ENCODE data around the gene NF2. TPM values are rescaled to one million over a fixed set of nuclear protein-coding genes. Genes with fewer than 3 reads are reported as not detected.
A peak's percentile ranks its signal among the peaks of the same experiment; 100 is the strongest.

NF2 gene
- total RNA-seq, 2 donors from 2014 or later, result 45.7 to 51.4 TPM

DNA sequence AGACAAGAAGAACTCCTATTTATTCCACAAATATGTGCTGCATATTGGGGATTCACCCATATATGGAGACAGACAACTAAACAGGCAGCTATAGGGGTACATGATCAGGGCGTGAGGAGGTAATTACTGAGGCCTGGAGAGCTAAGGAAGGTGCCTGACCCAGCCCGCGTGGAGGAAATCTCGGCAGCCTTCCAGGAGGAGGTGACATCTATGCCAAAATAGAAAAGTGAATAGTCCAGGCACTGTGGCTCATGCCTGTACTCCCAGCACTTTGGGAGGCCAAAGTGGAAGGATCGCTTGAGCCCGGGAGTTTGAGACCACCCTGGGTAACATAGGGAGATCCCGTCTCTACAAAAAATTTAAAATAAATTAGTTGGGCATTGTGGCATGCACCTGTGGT is 36.1 kb upstream of the NF2 start:
- Histone ChIP-seq H3K27me3 (ENCODE audit: control insufficient read depth, insufficient read depth, low read length, poor library complexity, severe bottlenecking) (no peaks in the 10 kb centered on the region), H3K27ac (ENCODE audit: low read depth, low read length) (no peak overlapping the region), H3K4me1 (ENCODE audit: control insufficient read depth, insufficient read depth, low read length) (no peaks in the 10 kb centered on the region), H3K36me3 (ENCODE audit: control insufficient read depth, insufficient read depth, low read length) (peaks cover 48% of the 10 kb centered on the region), H3K9me3 (ENCODE audit: control insufficient read depth, low read length) (no peaks in the 10 kb centered on the region), H3K4me3 (ENCODE audit: low read length) (no peak overlapping the region), H3K9ac (ENCODE audit: extremely low read depth, low read length, poor library complexity, severe bottlenecking) (no peak overlapping the region)
- no peaks in the 10 kb centered on the region for H3K27me3 Mint-ChIP-seq (ENCODE audit: insufficient read depth)
- WGBS, 2 experiments (ENCODE audit: insufficient coverage in 1 of 2, insufficient read length in 1 of 2), result 89 to 92% methylated on average over 4 to 7 of the region's 7 CpGs
- H3K4me1 Mint-ChIP-seq, result no peaks in the 10 kb centered on the region
- no peak for DNase-seq
- H3K9me3 Mint-ChIP-seq, result no peaks in the 10 kb centered on the region
- H3K27ac Mint-ChIP-seq, result no peak overlapping the region
- TF ChIP-seq, protein P1, sequence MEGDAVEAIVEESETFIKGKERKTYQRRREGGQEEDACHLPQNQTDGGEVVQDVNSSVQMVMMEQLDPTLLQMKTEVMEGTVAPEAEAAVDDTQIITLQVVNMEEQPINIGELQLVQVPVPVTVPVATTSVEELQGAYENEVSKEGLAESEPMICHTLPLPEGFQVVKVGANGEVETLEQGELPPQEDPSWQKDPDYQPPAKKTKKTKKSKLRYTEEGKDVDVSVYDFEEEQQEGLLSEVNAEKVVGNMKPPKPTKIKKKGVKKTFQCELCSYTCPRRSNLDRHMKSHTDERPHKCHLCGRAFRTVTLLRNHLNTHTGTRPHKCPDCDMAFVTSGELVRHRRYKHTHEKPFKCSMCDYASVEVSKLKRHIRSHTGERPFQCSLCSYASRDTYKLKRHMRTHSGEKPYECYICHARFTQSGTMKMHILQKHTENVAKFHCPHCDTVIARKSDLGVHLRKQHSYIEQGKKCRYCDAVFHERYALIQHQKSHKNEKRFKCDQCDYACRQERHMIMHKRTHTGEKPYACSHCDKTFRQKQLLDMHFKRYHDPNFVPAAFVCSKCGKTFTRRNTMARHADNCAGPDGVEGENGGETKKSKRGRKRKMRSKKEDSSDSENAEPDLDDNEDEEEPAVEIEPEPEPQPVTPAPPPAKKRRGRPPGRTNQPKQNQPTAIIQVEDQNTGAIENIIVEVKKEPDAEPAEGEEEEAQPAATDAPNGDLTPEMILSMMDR (conservative IDR thresholded peaks at IDR 0.05), result no peak
- H3K36me3 Mint-ChIP-seq (ENCODE audit: low read depth), result peaks cover 49% of the 10 kb centered on the region
- no peak overlapping the region for H3K4me3 Mint-ChIP-seq

DNA sequence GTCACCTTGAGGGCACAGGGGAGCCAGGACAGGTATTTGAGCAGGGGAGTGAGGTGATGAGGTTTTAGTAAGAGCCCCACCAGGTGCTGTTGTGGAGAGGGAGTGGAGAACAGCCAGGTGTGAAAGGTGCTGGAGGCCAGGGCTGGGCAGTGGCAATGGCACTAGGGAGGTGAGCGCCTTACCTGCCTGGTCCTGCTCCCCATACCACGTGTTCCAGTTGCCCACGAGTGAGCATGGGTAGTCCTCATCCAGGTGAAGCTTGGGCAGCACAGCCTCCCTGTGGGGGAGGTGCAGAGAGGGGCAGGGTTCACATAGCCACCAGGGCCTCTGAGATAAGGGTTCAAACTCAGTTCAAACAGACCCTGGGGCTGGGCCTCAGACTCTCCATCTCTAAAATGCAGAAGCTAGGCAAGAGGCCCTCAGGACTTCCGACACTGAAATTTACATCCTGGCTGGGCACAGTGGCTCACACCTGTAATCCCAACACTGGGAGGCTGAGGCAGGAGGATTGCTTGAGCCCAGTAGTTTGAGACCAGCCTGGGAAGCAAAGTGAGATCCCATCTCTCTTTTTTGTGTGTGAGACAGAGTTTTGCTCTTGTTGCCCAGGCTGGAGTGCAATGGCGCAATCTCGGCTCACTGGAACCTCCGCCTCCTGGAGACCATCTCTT is 34.3 kb upstream of the NF2 start:
- H3K27me3 Mint-ChIP-seq (ENCODE audit: insufficient read depth), result no peaks in the 10 kb centered on the region
- DNase-seq, result no peak
- H3K9ac ChIP-seq (ENCODE audit: extremely low read depth, low read length, poor library complexity, severe bottlenecking), result no peak overlapping the region

DNA sequence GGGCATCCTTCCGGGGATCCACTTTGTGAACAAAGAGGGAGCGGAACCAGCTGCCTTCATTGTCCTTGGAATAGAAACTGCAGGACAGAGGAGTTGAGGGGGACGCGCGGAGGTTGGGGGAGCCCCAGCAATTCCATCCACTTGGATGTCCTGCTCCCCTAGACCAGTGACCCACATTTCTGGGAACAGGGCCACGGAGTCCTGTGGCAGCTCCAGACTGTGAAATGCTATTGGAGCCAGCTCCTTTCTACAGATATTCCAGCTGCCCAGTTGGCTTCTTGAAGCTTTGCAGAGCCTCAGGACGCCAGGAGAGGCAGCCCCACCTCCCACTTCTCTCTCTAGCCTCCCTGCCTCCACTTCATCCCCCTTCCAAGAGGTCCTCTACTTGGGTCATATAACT is 33.0 kb upstream of the NF2 start:
- Mint-ChIP-seq H3K4me3 (no peak overlapping the region), H3K36me3 (ENCODE audit: low read depth) (peaks cover 34% of the 10 kb centered on the region), H3K27me3 (ENCODE audit: insufficient read depth) (no peaks in the 10 kb centered on the region), H3K27ac (peak overlapping the region; percentile 49), H3K9me3 (no peaks in the 10 kb centered on the region), H3K4me1 (no peaks in the 10 kb centered on the region)
- no peak for DNase-seq
- Histone ChIP-seq H3K4me3 (ENCODE audit: low read length) (no peak overlapping the region), H3K9me3 (ENCODE audit: control insufficient read depth, low read length) (no peaks in the 10 kb centered on the region), H3K36me3 (ENCODE audit: control insufficient read depth, insufficient read depth, low read length) (peaks cover 29% of the 10 kb centered on the region), H3K27me3 (ENCODE audit: control insufficient read depth, insufficient read depth, low read length, poor library complexity, severe bottlenecking) (no peaks in the 10 kb centered on the region), H3K9ac (ENCODE audit: extremely low read depth, low read length, poor library complexity, severe bottlenecking) (no peak overlapping the region), H3K4me1 (ENCODE audit: control insufficient read depth, insufficient read depth, low read length) (no peaks in the 10 kb centered on the region), H3K27ac (ENCODE audit: low read depth, low read length) (no peak overlapping the region)
- WGBS, 2 experiments (ENCODE audit: insufficient coverage in 1 of 2, insufficient read length in 1 of 2), result 92 to 96% methylated on average over 5 to 7 of the region's 7 CpGs
- TF ChIP-seq, protein P1 (conservative IDR thresholded peaks at IDR 0.05), result no peak

More for the DNA sequence above, 34.3 kb upstream of the NF2 start:
- no peaks in the 10 kb centered on the region for H3K9me3 Mint-ChIP-seq
- no peak overlapping the region for H3K4me3 Mint-ChIP-seq
- H3K36me3 Mint-ChIP-seq (ENCODE audit: low read depth), result peaks cover 37% of the 10 kb centered on the region
- no peak overlapping the region for H3K27ac ChIP-seq (ENCODE audit: low read depth, low read length)
- H3K27ac Mint-ChIP-seq, result no peak overlapping the region
- TF ChIP-seq, protein P1 (conservative IDR thresholded peaks at IDR 0.05), result no peak
- no peaks in the 10 kb centered on the region for H3K4me1 Mint-ChIP-seq
- peaks cover 40% of the 10 kb centered on the region for H3K36me3 ChIP-seq (ENCODE audit: control insufficient read depth, insufficient read depth, low read length)
- WGBS, 2 experiments (ENCODE audit: insufficient coverage in 1 of 2, insufficient read length in 1 of 2), result 92 to 97% methylated on average over 5 to 7 of the region's 7 CpGs
- no peak overlapping the region for H3K4me3 ChIP-seq (ENCODE audit: low read length)
- no peaks in the 10 kb centered on the region for H3K27me3 ChIP-seq (ENCODE audit: control insufficient read depth, insufficient read depth, low read length, poor library complexity, severe bottlenecking)
- H3K9me3 ChIP-seq (ENCODE audit: control insufficient read depth, low read length), result no peaks in the 10 kb centered on the region
- H3K4me1 ChIP-seq (ENCODE audit: control insufficient read depth, insufficient read depth, low read length), result no peaks in the 10 kb centered on the region
